PC-3 (cell line): ENCODE results near the gene JMJD7. TPM values are rescaled to one million over a fixed set of nuclear protein-coding genes. Genes with fewer than 3 reads are reported as not detected.

Source experiments
- ATAC-seq: fragments of 200-7000 bp; cut with Tn5 transposase; 2 replicates; pipeline ENCODE4 v1.9.1; 2020; ENCODE audit warnings: mild to moderate bottlenecking, moderate library complexity
- BruUV-seq: library from RNA; stranded (reverse); fragments of 400-500 nt; replicated peaks from 2 replicates; lab custom pipeline; 2021; lab: Mats Ljungman, UMichigan
- CTCF ChIA-PET: fragments of 300-600 bp; sonication (Branson Sonifier 250); formaldehyde crosslinking; loops from one replicate; lab custom pipeline; 2022; ENCODE audit warnings: antibody characterized with exemption; lab: Charles Lee
- POLR2A ChIA-PET: fragments of 300-600 bp; sonication (Branson Sonifier 250); formaldehyde crosslinking; loops from one replicate; lab custom pipeline; 2022; ENCODE audit warnings: antibody characterized with exemption; ENCODE audit not compliant: unreplicated experiment; lab: Charles Lee
- DNase-seq: peaks from one replicate; pipeline ENCODE4 v3.0.0-alpha.2; 2015
- H2AFZ ChIP-seq: fragments of 300-600 bp; sonication (generic); 2 replicates; pipeline ENCODE4 v1.6.0; 2016; ENCODE audit warnings: antibody characterized with exemption, low read length
- H3F3A ChIP-seq: fragments of 300-600 bp; sonication (generic); one replicate; pipeline ENCODE4 v1.6.0; 2017; ENCODE audit warnings: antibody characterized with exemption, low read length, control low read depth, mild to moderate bottlenecking; ENCODE audit not compliant: unreplicated experiment
- H3K27ac ChIP-seq: fragments of 300-600 bp; sonication (generic); 2 replicates; pipeline ENCODE4 v1.5.1; 2016; ENCODE audit warnings: mild to moderate bottlenecking, low read length
- H3K27me3 ChIP-seq: fragments of 300-600 bp; sonication (generic); 2 replicates; pipeline ENCODE4 v1.6.1; 2016; ENCODE audit warnings: low read length, mixed read lengths
- H3K36me3 ChIP-seq: fragments of 300-600 bp; sonication (generic); 2 replicates; pipeline ENCODE4 v1.6.1; 2016; ENCODE audit warnings: low read depth, mixed run types, low read length, mixed read lengths
- H3K4me1 ChIP-seq: fragments of 300-600 bp; sonication (generic); 2 replicates; pipeline ENCODE4 v1.5.1; 2016; ENCODE audit warnings: low read length; ENCODE audit not compliant: insufficient read depth
- H3K4me2 ChIP-seq: fragments of 300-600 bp; sonication (generic); 2 replicates; pipeline ENCODE4 v1.6.0; 2016; ENCODE audit warnings: low read length
- H3K4me3 ChIP-seq: fragments of 300-600 bp; sonication (generic); 2 replicates; pipeline ENCODE4 v1.5.1; 2016; ENCODE audit warnings: mild to moderate bottlenecking, low read length, mixed read lengths
- H3K79me2 ChIP-seq: fragments of 300-600 bp; sonication (generic); 2 replicates; pipeline ENCODE4 v1.6.1; 2017; ENCODE audit warnings: low read length, mixed read lengths
- H3K9ac ChIP-seq: fragments of 300-600 bp; sonication (generic); 2 replicates; pipeline ENCODE4 v1.6.0; 2016; ENCODE audit warnings: mild to moderate bottlenecking, low read length
- H3K9me2 ChIP-seq: fragments of 300-600 bp; sonication (generic); replicated peaks from 2 replicates; pipeline ENCODE4 v1.6.1; 2016; ENCODE audit warnings: mixed run types, low read length, mixed read lengths
- H3K9me3 ChIP-seq: fragments of 300-600 bp; sonication (generic); 2 replicates; pipeline ENCODE4 v1.6.1; 2016; ENCODE audit warnings: low read length, mixed read lengths
- H4K20me1 ChIP-seq: fragments of 300-600 bp; sonication (generic); 2 replicates; pipeline ENCODE4 v1.6.1; 2016; ENCODE audit warnings: low read length, mixed read lengths
- CTCF ChIP-seq: fragments of 300-600 bp; sonication (generic); conservative IDR thresholded peaks from 2 replicates; pipeline ENCODE4 v1.5.1; 2017; ENCODE audit warnings: antibody characterized with exemption, low read depth, mild to moderate bottlenecking, low read length
- EZH2 ChIP-seq: fragments of 300-600 bp; sonication (generic); IDR thresholded peaks from one replicate; pipeline ENCODE4 v1.6.1; 2017; ENCODE audit warnings: antibody characterized with exemption, mild to moderate bottlenecking, low read length; ENCODE audit not compliant: unreplicated experiment
- EZH2phosphoT487 ChIP-seq: fragments of 300-600 bp; sonication (generic); IDR thresholded peaks from 2 replicates; pipeline ENCODE4 v1.6.1; 2018; ENCODE audit warnings: mild to moderate bottlenecking, antibody characterized with exemption, low read length, borderline replicate concordance
- intact Hi-C: fragments of 100-400 bp; cut with micrococcal nuclease; formaldehyde crosslinking; loops from 2 replicates; pipeline ENCODE4 v1.9.0; 2023
- total RNA-seq: library from RNA; depleted of rRNA; stranded (reverse); fragments of >200 nt; gene quantifications from 2 replicates; pipeline ENCODE4 v1.2.3, GENCODE V29; 2014

The JMJD7 gene
- total RNA-seq, 1 experiment from 2014 or later, result 13.7 TPM

GRCh38 chr15:41869770-41870688 lies 42.1 kb downstream of the JMJD7 start:
- intact Hi-C loops, result no loop called here
- BruUV-seq, result TSS peak; percentile 58
- peak overlapping the region; percentile 51 for H2AFZ ChIP-seq
- no peaks in the 10 kb centered on the region for H3K27me3 ChIP-seq
- ChIA-PET CTCF (interaction anchor here (0.9 to 1.1 kb wide), 5 partner anchors 35 to 268 kb away, joined by 3 to 5 read pairs (median 3); partner anchors contain the start of genes EHD4 and MAPKBP1), POLR2A (interaction anchor here (0.6 kb wide), 1 partner anchor 459 kb away, joined by 3 read pairs; no protein-coding TSS in a partner anchor)
- no peak for ATAC-seq
- no peaks in the 10 kb centered on the region for H3K36me3 ChIP-seq
- TF ChIP-seq EZH2 (no peak), EZH2phosphoT487 (no peak), CTCF (no peak)
- no peaks in the 10 kb centered on the region for H4K20me1 ChIP-seq
- no peak for DNase-seq
- peaks cover 41% of the 10 kb centered on the region for H3K4me1 ChIP-seq
- no peaks in the 10 kb centered on the region for H3K9me2 ChIP-seq
- H3K4me3 ChIP-seq, result no peak overlapping the region
- peak overlapping the region; percentile 62 for H3K9ac ChIP-seq
- H3K27ac ChIP-seq, result peak overlapping the region; percentile 93
- no peaks in the 10 kb centered on the region for H3K9me3 ChIP-seq
- H3F3A ChIP-seq, result no peaks in the 10 kb centered on the region
- H3K79me2 ChIP-seq, result no peaks in the 10 kb centered on the region
- peak overlapping the region; percentile 58 for H3K4me2 ChIP-seq

GRCh38 chr15:41870689-41871081 lies 42.8 kb downstream of the JMJD7 start:
- Histone ChIP-seq H3K9me2 (no peaks in the 10 kb centered on the region), H3K9me3 (no peaks in the 10 kb centered on the region), H3K4me2 (peak overlapping the region; percentile 58), H3K9ac (peak overlapping the region; percentile 68), H3K36me3 (no peaks in the 10 kb centered on the region), H3K79me2 (no peaks in the 10 kb centered on the region), H3K27me3 (no peaks in the 10 kb centered on the region), H2AFZ (peak overlapping the region; percentile 51), H4K20me1 (no peaks in the 10 kb centered on the region), H3K4me1 (peaks cover 34% of the 10 kb centered on the region), H3K27ac (peak overlapping the region; percentile 93), H3F3A (no peaks in the 10 kb centered on the region), H3K4me3 (no peak overlapping the region)
- peak; percentile 96 for ATAC-seq
- BruUV-seq, result no TSS peak
- ChIA-PET CTCF (interaction anchor here (0.9 to 1.1 kb wide), 5 partner anchors 34 to 267 kb away, joined by 3 to 5 read pairs (median 3); partner anchors contain the start of genes EHD4 and MAPKBP1), POLR2A (interaction anchor here (0.5 to 0.6 kb wide), 3 partner anchors 16 to 460 kb away, joined by 3 read pairs; no protein-coding TSS in a partner anchor)
- intact Hi-C loops, result no loop called here
- no peak for TF ChIP-seq EZH2
- no peak for TF ChIP-seq EZH2phosphoT487
- peak; percentile 98 for DNase-seq

- CTCF ChIA-PET, result interaction anchor here (0.9 to 1.1 kb wide), 4 partner anchors 57 to 266 kb away, joined by 3 read pairs; partner anchors contain the start of genes EHD4 and MAPKBP1
- Histone ChIP-seq H3K4me3 (no peak overlapping the region), H3K27me3 (no peaks in the 10 kb centered on the region), H3K4me1 (peaks cover 32% of the 10 kb centered on the region), H3K9me2 (no peaks in the 10 kb centered on the region), H3K36me3 (no peaks in the 10 kb centered on the region), H3F3A (no peaks in the 10 kb centered on the region), H4K20me1 (no peaks in the 10 kb centered on the region), H3K79me2 (no peaks in the 10 kb centered on the region), H3K9me3 (no peaks in the 10 kb centered on the region), H2AFZ (no peak overlapping the region; the same call in 1 of the 2 replicates), H3K4me2 (peak overlapping the region; percentile 52), H3K27ac (peak overlapping the region; percentile 93), H3K9ac (peak overlapping the region; percentile 68)
- POLR2A ChIA-PET, result interaction anchor here (0.5 to 0.6 kb wide), 2 partner anchors 17 to 55 kb away, joined by 3 read pairs; no protein-coding TSS in a partner anchor
- no TSS peak for BruUV-seq
- intact Hi-C loops, result no loop called here
- peak; percentile 7; the same call in 1 of the 2 replicates for ATAC-seq
- DNase-seq, result no peak
- no peak for TF ChIP-seq CTCF
- no peak for TF ChIP-seq EZH2phosphoT487
- TF ChIP-seq EZH2, result no peak
Observed at GRCh38 chr15:41871175-41871905, 43.4 kb downstream of the JMJD7 start.
